DOHH2 (cell line): Measurements from ENCODE around the gene LRP8.

Experiments
- EZH2phosphoT487 ChIP-seq: fragments of 200-600 bp; sonication (generic); IDR thresholded peaks from 2 replicates; pipeline ENCODE4 v1.6.1; 2017; ENCODE audit warnings: borderline replicate concordance, mild to moderate bottlenecking, antibody characterized with exemption, low read length, moderate library complexity, mixed read lengths
- TF ChIP-seq, protein P1 (sequence below): fragments of 200-600 bp; sonication (generic); IDR thresholded peaks from one replicate; pipeline ENCODE4 v1.5.1; 2014; ENCODE audit warnings: antibody characterized with exemption, mild to moderate bottlenecking, low read depth, low read length; ENCODE audit not compliant: poor library complexity, severe bottlenecking

DNA sequence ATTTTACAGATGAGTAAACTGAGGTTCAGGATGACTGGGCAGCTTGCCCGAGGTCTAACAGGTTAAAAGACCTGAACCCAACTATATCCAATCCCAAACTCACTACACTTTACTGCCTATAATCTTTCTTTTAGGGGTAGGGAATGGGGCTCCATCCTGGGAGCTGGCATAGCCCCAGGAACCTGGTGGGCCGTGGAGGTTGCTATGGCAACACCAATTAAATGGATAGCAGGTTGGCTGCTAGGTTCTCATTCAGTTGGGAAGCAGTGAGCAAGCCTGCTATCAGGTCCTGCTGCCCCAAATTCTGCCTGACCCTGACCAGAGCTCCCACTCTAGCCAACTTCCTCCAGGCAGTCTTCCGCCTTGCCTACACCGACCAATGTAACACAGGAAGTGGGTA, 40.9 kb downstream of the LRP8 start:
- no peak for TF ChIP-seq EZH2phosphoT487
- TF ChIP-seq, protein P1, sequence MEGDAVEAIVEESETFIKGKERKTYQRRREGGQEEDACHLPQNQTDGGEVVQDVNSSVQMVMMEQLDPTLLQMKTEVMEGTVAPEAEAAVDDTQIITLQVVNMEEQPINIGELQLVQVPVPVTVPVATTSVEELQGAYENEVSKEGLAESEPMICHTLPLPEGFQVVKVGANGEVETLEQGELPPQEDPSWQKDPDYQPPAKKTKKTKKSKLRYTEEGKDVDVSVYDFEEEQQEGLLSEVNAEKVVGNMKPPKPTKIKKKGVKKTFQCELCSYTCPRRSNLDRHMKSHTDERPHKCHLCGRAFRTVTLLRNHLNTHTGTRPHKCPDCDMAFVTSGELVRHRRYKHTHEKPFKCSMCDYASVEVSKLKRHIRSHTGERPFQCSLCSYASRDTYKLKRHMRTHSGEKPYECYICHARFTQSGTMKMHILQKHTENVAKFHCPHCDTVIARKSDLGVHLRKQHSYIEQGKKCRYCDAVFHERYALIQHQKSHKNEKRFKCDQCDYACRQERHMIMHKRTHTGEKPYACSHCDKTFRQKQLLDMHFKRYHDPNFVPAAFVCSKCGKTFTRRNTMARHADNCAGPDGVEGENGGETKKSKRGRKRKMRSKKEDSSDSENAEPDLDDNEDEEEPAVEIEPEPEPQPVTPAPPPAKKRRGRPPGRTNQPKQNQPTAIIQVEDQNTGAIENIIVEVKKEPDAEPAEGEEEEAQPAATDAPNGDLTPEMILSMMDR, result no peak
